Measurements from ENCODE around the gene ABHD17A. TPM values are rescaled to one million over a fixed set of nuclear protein-coding genes. Genes with fewer than 3 reads are reported as not detected.
A peak's percentile ranks its signal among the peaks of the same experiment; 100 is the strongest.

Gene ABHD17A
- total and polyA plus RNA-seq, 9 of the 15 experiments (the other 6 are each of a cell fraction or from before 2014, with no cell fraction given), result 0.04 to 135 (median 21.8) TPM; not detected in 1

GRCh38 chr19:1876496-1877279 is 8.6 kb downstream of the ABHD17A start (continued):
- TF ChIP-seq MTA3 (IDR thresholded peaks at IDR 0.05; ENCODE audit: borderline replicate concordance), result 0 out of 2 replicates have a peak, but pooled peaks have one; percentile 21
- TF ChIP-seq L3MBTL2 (IDR thresholded peaks at IDR 0.05), result peak; percentile 32; the same call in 1 of the 2 replicates

GRCh38 chr19:1875646-1876495 is 9.4 kb downstream of the ABHD17A start:
- Histone ChIP-seq H3K9ac (ENCODE audit: insufficient read depth in 1 of 2, low read depth in 2 of 2, low read length in 2 of 2) (peak overlapping the region; percentile 95 to 99), H3K4me3 (peak overlapping the region; percentile 100), H3K36me3 (ENCODE audit: control insufficient read depth, insufficient read depth, low read length) (peaks cover 33% of the 10 kb centered on the region; the same call in 2 of the 3 replicates), H3K27me3 (ENCODE audit: control insufficient read depth in 2 of 2, insufficient read depth in 2 of 2, low read length in 2 of 2) (no peaks in the 10 kb centered on the region), H3K9me3 (replicated peaks; ENCODE audit: control insufficient read depth, insufficient read depth, low read depth, low read length) (no peaks in the 10 kb centered on the region), H3K27ac (ENCODE audit: extremely low read depth, low read depth, low read length) (peak overlapping the region; percentile 94), H3K4me1 (replicated peaks in 1 of 2; ENCODE audit: control insufficient read depth in 2 of 2, insufficient read depth in 2 of 2, low read length in 2 of 2) (peaks cover 37 to 56% of the 10 kb centered on the region in 2 experiments), H3K79me2 (ENCODE audit: control insufficient read depth, insufficient read depth, low read length) (peaks cover 62% of the 10 kb centered on the region), H2AFZ (ENCODE audit: low read depth, low read length) (peak overlapping the region; percentile 86), H4K20me1 (replicated peaks; ENCODE audit: control insufficient read depth, insufficient read depth, low read length) (peaks cover 8% of the 10 kb centered on the region; the same call in 1 of the 2 replicates), H3K9me1 (ENCODE audit: control insufficient read depth, insufficient read depth, low read length) (no peaks in the 10 kb centered on the region), H3K4me2 (ENCODE audit: insufficient read depth, low read length) (peak overlapping the region; percentile 97)
- intact Hi-C loops (cut with micrococcal nuclease), result no loop called here
- peak; percentile 77 to 97 (median 84) for DNase-seq (ENCODE audit: extremely low read depth in 1 of 4, low spot score in 3 of 4)
- WGBS (ENCODE audit: insufficient coverage, low coverage, missing lambda C conversion rate), result 2% methylated on average over 48 of the region's 87 CpGs
- in situ Hi-C loops (cut with MboI), result no loop called here
- CTCF ChIA-PET (ENCODE audit: low intra/inter-chr PET ratio), result no interaction called here
- FAIRE-seq, result peak; percentile 91
- TSS peak; percentile 71 for BruUV-seq (replicated peaks)
- POLR2A ChIA-PET, result interaction anchor here (0.6 to 2.3 kb wide), 10 partner anchors 8 to 45 kb away, joined by 3 to 24 read pairs (median 4); no protein-coding TSS in a partner anchor
- ATAC-seq, result peak; percentile 88
- no peak for TF ChIP-seq ZSCAN32 (CRISPR knock-in tag; IDR thresholded peaks at IDR 0.05)
- TF ChIP-seq ZNF133 (CRISPR knock-in tag; IDR thresholded peaks at IDR 0.05), result no peak
- no peak for TF ChIP-seq PURB (CRISPR knock-in tag; IDR thresholded peaks at IDR 0.05; ENCODE audit: low read depth)
- no peak for TF ChIP-seq RBM17 (IDR thresholded peaks at IDR 0.05; ENCODE audit: borderline replicate concordance, low read depth, low read length)
- peak; percentile 98 for TF ChIP-seq CCNT2 (IDR thresholded peaks at IDR 0.05; ENCODE audit: borderline replicate concordance, extremely low read depth, insufficient read length, low read depth, low read length)
- TF ChIP-seq CBFB (CRISPR knock-in tag; IDR thresholded peaks at IDR 0.05), result 0 out of 2 replicates have a peak, but pooled peaks have one; percentile 79
- no peak; the same call in 1 of the 2 replicates for TF ChIP-seq NBN (IDR thresholded peaks at IDR 0.05; ENCODE audit: low read depth)
- no peak for TF ChIP-seq PHB2 (IDR thresholded peaks at IDR 0.05; ENCODE audit: low read depth)
- TF ChIP-seq XRCC3 (IDR thresholded peaks at IDR 0.05), result no peak
- TF ChIP-seq E2F5 (CRISPR knock-in tag; IDR thresholded peaks at IDR 0.05), result no peak
- TF ChIP-seq SIRT6 (IDR thresholded peaks at IDR 0.05; ENCODE audit: low read depth, low read length), result no peak
- no peak for TF ChIP-seq DNMT1 (IDR thresholded peaks at IDR 0.05)
- no peak; the same call in 1 of the 2 replicates for TF ChIP-seq ELK1 (CRISPR knock-in tag; IDR thresholded peaks at IDR 0.05)
- peak; percentile 94 for TF ChIP-seq CREM (IDR thresholded peaks at IDR 0.05; ENCODE audit: low read depth)
- no peak for TF ChIP-seq U2AF2 (optimal IDR thresholded peaks at IDR 0.05; ENCODE audit: low read depth, low read length)

Data from K562 (cell line).